ENCODE measurements around the gene ST3GAL5.

ST3GAL5 gene

DNA sequence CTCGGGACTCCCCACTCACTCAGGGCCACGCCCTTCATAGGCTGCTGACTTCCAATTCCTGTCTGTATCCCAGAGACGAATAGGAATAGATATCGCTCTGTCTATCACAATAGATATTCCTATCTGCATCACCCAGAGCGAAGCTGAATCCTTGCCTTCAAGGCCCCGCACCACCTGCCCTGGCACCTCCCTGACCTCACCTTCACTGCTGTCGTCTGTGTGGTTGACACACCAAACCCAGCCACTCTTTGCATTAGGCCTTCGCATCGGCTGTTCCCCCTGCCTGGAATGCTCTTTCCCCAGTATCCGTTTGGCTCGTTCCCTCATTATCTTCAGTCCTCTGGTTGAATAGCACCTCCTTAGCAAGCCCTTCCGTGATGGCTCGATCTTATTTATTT lies 91.5 kb downstream of the ST3GAL5 start:
- Histone ChIP-seq H3K9me3 (ENCODE audit: control insufficient read depth in 2 of 2, low read length in 2 of 2) (peaks cover 0 to 6% of the 10 kb centered on the region in 2 donors), H3K4me1 (ENCODE audit: control insufficient read depth in 2 of 2, insufficient read depth in 2 of 2, low read length in 2 of 2) (peaks cover 0 to 3% of the 10 kb centered on the region in 2 donors), H3K4me3 (ENCODE audit: low read length in 2 of 2) (no peak overlapping the region), H3K36me3 (ENCODE audit: control insufficient read depth in 2 of 2, insufficient read depth in 2 of 2, low read length in 2 of 2) (no peaks in the 10 kb centered on the region), H3K27me3 (ENCODE audit: control insufficient read depth in 2 of 2, insufficient read depth in 2 of 2, low read length in 2 of 2) (no peaks in the 10 kb centered on the region), H3K27ac (ENCODE audit: low read depth in 2 of 2, low read length in 2 of 2) (no peak overlapping the region), H3K9ac (ENCODE audit: low read depth in 1 of 2, low read length in 2 of 2) (no peak overlapping the region)

DNA sequence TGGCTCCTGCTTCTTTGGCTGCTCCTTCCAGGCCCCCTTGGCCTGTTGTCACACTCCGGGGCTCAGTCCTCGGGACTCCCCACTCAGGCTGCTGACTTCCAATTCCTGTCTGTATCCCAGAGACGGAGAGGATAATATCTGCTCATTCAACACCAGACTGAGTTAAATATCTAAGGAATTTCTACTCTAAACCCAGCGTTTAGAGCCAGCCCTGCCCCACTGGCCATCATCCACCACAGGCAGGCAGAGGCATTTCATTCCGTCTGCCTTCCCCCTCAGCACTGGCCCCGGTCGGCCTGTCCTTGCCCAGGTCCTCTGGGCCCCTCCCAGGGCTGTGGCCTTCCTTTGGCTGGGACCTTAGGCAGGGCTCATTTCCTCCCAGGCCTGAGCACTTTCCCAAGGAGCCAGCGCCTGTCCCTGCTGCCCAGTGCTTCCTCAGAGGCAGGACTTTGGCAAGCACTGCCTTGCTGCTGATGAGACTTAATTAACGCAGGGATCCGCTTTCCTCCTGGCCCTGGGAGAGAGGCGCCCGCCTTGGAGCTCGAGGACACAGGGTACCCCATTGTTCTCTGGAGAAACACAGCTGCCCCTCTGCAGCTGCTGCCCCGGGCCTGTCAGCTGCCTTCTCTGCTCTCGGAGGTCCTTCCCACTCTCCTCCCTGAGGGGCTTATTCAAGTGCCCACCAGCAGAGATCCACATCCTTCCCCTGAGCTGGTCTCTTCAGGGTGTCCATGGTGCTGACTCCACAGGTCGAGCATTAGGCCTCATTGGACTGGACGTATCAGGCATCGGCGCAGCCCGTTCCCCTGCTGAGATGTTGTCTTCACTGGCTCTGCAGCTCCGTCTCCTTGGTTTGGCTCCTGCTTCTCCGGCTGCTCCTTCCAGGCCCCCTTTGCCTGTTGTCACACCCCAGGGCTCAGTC lies 92.2 kb downstream of the ST3GAL5 start:
- H3K36me3 ChIP-seq (ENCODE audit: control insufficient read depth in 2 of 2, insufficient read depth in 2 of 2, low read length in 2 of 2) = no peaks in the 10 kb centered on the region
- peaks cover 0 to 4% of the 10 kb centered on the region in 2 donors for H3K9me3 ChIP-seq (ENCODE audit: control insufficient read depth in 2 of 2, low read length in 2 of 2)
- H3K4me1 ChIP-seq (ENCODE audit: control insufficient read depth in 2 of 2, insufficient read depth in 2 of 2, low read length in 2 of 2) = peaks cover 0 to 3% of the 10 kb centered on the region in 2 donors
- H3K27ac ChIP-seq (ENCODE audit: low read depth in 2 of 2, low read length in 2 of 2) = no peak overlapping the region
- no peak overlapping the region for H3K9ac ChIP-seq (ENCODE audit: low read depth in 1 of 2, low read length in 2 of 2)
- H3K27me3 ChIP-seq (ENCODE audit: control insufficient read depth in 2 of 2, insufficient read depth in 2 of 2, low read length in 2 of 2) = no peaks in the 10 kb centered on the region
- no peak overlapping the region for H3K4me3 ChIP-seq (ENCODE audit: low read length in 2 of 2)

DNA sequence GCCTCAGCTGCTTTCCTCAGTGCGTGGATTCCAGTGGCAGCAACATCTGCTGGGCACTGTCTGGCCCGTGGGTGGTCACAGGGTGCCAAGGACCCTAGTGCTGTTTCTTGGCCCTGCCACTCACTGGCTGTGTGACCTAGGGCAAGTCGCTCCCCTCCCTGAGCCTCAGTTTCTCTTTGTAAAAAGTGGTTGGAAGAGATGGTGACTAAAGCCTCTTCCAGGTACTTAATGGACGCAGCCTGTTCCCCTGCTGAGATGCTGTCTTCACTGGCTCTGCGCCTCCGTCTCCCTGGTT lies 92.8 kb downstream of the ST3GAL5 start:
- peaks cover 0 to 3% of the 10 kb centered on the region in 2 donors for H3K4me1 ChIP-seq (ENCODE audit: control insufficient read depth in 2 of 2, insufficient read depth in 2 of 2, low read length in 2 of 2)
- no peak overlapping the region for H3K9ac ChIP-seq (ENCODE audit: low read depth in 1 of 2, low read length in 2 of 2)
- H3K9me3 ChIP-seq (ENCODE audit: control insufficient read depth in 2 of 2, low read length in 2 of 2) = peaks cover 0 to 1% of the 10 kb centered on the region in 2 donors
- no peak overlapping the region for H3K4me3 ChIP-seq (ENCODE audit: low read length in 2 of 2)
- H3K27ac ChIP-seq (ENCODE audit: low read depth in 2 of 2, low read length in 2 of 2) = no peak overlapping the region
- no peaks in the 10 kb centered on the region for H3K36me3 ChIP-seq (ENCODE audit: control insufficient read depth in 2 of 2, insufficient read depth in 2 of 2, low read length in 2 of 2)
- H3K27me3 ChIP-seq (ENCODE audit: control insufficient read depth in 2 of 2, insufficient read depth in 2 of 2, low read length in 2 of 2) = no peaks in the 10 kb centered on the region

DNA sequence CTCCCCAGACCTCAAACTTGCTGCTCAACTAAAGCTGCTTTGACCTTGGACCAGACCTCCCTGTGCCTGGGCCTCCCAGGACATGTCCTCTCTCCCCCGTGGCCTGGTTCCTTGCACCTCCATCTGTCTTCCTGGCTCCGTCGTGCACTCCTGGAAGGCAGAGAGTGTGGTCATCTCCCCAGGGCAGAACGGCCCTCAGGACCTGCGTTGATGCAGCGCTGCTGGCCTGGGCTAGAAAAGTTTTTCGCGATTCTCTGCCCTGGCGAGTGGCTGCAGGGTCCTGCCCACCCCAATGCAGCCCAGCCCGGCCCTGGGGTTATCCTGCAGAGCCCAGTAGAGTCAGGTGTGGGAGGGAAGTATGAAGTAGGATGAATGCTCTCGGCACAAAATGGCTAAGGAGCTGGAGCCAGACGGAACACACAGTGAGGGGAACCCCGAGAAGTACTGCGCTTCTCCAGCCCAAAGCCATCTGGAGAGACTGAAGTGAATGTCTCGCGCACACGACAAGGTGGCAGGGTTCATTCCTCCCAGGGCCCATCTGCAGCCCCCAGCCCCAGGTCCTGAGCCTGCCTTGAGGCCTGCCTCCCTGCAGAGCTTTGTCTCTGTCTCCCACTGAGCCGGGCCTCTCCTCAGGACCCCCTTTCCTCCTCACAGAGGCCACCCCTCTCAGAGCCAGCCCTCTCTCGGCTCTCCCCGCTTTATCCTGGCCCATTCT lies 93.3 kb downstream of the ST3GAL5 start:
- Histone ChIP-seq H3K9me3 (ENCODE audit: control insufficient read depth in 2 of 2, low read length in 2 of 2) (no peaks in the 10 kb centered on the region), H3K4me1 (ENCODE audit: control insufficient read depth in 2 of 2, insufficient read depth in 2 of 2, low read length in 2 of 2) (peaks cover 0 to 3% of the 10 kb centered on the region in 2 donors), H3K27me3 (ENCODE audit: control insufficient read depth in 2 of 2, insufficient read depth in 2 of 2, low read length in 2 of 2) (no peaks in the 10 kb centered on the region), H3K4me3 (ENCODE audit: low read length in 2 of 2) (no peak overlapping the region), H3K27ac (ENCODE audit: low read depth in 2 of 2, low read length in 2 of 2) (no peak overlapping the region), H3K36me3 (ENCODE audit: control insufficient read depth in 2 of 2, insufficient read depth in 2 of 2, low read length in 2 of 2) (no peaks in the 10 kb centered on the region), H3K9ac (ENCODE audit: low read depth in 1 of 2, low read length in 2 of 2) (no peak overlapping the region)

DNA sequence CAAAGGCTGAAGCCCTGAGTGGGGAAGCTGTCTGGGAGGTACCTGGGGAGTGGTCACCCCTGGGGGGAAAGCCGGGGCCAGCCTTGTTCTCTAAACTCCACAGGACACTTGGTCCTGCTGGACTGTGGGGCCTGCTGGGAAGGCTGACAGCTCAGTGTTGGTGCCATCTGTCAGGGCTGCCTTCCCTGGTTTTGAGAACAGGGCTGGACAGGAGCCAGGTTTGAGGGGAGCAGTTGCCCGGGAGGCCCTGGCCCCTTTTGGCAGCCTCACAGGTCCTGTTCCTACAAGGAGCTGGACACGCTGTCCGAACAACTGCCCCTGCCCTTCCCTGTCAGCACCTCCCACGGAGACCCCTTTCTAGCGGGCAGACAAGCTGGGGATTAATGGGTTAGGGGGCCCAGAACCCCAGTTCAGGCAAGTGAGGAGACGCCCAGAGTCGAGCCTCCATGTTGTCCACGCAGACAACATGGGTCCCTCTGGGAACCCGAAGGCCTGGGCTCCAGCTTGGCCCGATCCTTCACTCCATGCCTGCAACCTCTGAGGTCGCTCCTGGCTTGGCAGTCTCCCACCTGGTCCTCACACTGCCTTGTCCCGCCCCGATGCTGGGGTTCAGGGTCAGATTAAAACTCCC lies 94.2 kb downstream of the ST3GAL5 start:
- no peaks in the 10 kb centered on the region for H3K9me3 ChIP-seq (ENCODE audit: control insufficient read depth in 2 of 2, low read length in 2 of 2)
- H3K36me3 ChIP-seq (ENCODE audit: control insufficient read depth in 2 of 2, insufficient read depth in 2 of 2, low read length in 2 of 2) = no peaks in the 10 kb centered on the region
- H3K27ac ChIP-seq (ENCODE audit: low read depth in 2 of 2, low read length in 2 of 2) = no peak overlapping the region
- no peaks in the 10 kb centered on the region for H3K27me3 ChIP-seq (ENCODE audit: control insufficient read depth in 2 of 2, insufficient read depth in 2 of 2, low read length in 2 of 2)
- H3K4me3 ChIP-seq (ENCODE audit: low read length in 2 of 2) = no peak overlapping the region
- no peak overlapping the region for H3K9ac ChIP-seq (ENCODE audit: low read depth in 1 of 2, low read length in 2 of 2)
- peaks cover 0 to 3% of the 10 kb centered on the region in 2 donors for H3K4me1 ChIP-seq (ENCODE audit: control insufficient read depth in 2 of 2, insufficient read depth in 2 of 2, low read length in 2 of 2)

DNA sequence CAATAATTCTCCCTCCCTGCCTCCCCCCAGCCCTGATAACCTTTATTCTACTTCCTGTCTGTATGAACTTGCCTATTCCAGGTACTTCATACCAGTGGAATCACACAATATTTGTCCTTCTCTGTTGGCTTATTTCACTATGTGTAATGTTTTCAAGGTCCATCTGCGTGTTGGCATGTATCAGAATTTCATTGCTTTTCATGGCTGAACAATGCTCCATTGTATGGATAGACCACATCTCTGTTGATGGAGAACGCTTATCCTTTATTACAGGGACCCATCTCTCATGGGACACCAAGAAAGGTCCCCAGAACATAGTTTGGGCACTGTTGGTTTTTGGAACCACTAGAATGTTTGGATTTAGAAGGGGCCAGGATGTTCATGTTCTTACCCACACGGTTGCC lies 94.8 kb downstream of the ST3GAL5 start:
- Histone ChIP-seq H3K4me1 (ENCODE audit: control insufficient read depth in 2 of 2, insufficient read depth in 2 of 2, low read length in 2 of 2) (peaks cover 0 to 3% of the 10 kb centered on the region in 2 donors), H3K4me3 (ENCODE audit: low read length in 2 of 2) (no peak overlapping the region), H3K27me3 (ENCODE audit: control insufficient read depth in 2 of 2, insufficient read depth in 2 of 2, low read length in 2 of 2) (no peaks in the 10 kb centered on the region), H3K36me3 (ENCODE audit: control insufficient read depth in 2 of 2, insufficient read depth in 2 of 2, low read length in 2 of 2) (no peaks in the 10 kb centered on the region), H3K9me3 (ENCODE audit: control insufficient read depth in 2 of 2, low read length in 2 of 2) (no peaks in the 10 kb centered on the region), H3K27ac (ENCODE audit: low read depth in 2 of 2, low read length in 2 of 2) (no peak overlapping the region), H3K9ac (ENCODE audit: low read depth in 1 of 2, low read length in 2 of 2) (no peak overlapping the region)

DNA sequence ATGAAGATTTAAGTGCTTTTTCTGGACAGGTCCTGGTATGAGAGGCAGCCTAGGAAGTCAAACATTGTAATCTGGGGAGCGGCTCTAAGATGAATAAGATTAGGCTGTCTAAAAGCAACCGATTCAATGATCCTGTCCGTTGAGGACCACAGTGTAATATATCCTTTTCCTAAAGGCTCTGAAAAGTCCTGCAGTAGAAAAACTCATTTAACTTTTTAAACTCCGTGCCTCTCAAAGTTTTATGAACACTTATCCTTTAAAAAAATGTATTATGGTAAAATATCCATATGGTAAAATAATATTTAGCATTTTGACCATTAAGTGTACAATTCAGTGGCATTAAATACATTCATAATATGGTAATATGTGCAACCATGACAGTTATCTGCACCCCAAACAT lies 95.2 kb downstream of the ST3GAL5 start:
- H3K4me1 ChIP-seq (ENCODE audit: control insufficient read depth in 2 of 2, insufficient read depth in 2 of 2, low read length in 2 of 2) = peaks cover 0 to 3% of the 10 kb centered on the region in 2 donors
- no peaks in the 10 kb centered on the region for H3K36me3 ChIP-seq (ENCODE audit: control insufficient read depth in 2 of 2, insufficient read depth in 2 of 2, low read length in 2 of 2)
- H3K27me3 ChIP-seq (ENCODE audit: control insufficient read depth in 2 of 2, insufficient read depth in 2 of 2, low read length in 2 of 2) = no peaks in the 10 kb centered on the region
- H3K9me3 ChIP-seq (ENCODE audit: control insufficient read depth in 2 of 2, low read length in 2 of 2) = no peaks in the 10 kb centered on the region
- no peak overlapping the region for H3K4me3 ChIP-seq (ENCODE audit: low read length in 2 of 2)
- H3K27ac ChIP-seq (ENCODE audit: low read depth in 2 of 2, low read length in 2 of 2) = no peak overlapping the region
- H3K9ac ChIP-seq (ENCODE audit: low read depth in 1 of 2, low read length in 2 of 2) = no peak overlapping the region

DNA sequence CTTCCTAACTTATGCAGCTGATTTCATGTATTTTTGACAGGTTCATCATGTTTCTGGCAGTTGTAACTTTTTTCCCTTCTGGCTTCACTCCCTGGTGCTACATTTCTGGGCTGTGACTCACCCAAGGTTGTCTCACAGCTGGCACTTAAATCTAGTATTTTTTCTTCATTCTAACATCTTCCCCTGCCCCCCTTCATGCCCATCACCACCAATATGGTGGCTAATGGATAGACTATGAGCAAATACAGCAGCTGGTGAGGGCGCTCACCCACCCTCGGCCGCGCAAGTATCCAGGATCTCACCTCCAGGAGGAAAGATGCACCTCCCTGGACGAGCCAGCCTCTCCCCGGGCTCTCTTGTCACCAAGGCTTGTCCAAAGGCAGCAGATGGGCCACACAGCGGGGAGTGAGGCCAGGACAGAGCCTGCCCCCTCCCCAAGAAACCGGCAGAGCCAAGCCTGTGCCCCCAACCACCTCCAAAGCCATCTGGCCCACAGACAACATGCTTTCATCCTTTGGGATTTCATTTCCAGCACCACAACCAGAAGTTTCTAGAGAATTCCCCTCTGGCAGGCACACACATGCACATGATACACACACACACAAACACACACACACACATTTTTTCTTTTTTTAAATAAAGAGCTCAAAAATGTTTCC lies 95.9 kb downstream of the ST3GAL5 start:
- Histone ChIP-seq H3K4me1 (ENCODE audit: control insufficient read depth in 2 of 2, insufficient read depth in 2 of 2, low read length in 2 of 2) (peaks cover 0 to 3% of the 10 kb centered on the region in 2 donors), H3K9me3 (ENCODE audit: control insufficient read depth in 2 of 2, low read length in 2 of 2) (no peaks in the 10 kb centered on the region), H3K4me3 (ENCODE audit: low read length in 2 of 2) (no peak overlapping the region), H3K9ac (ENCODE audit: low read depth in 1 of 2, low read length in 2 of 2) (no peak overlapping the region), H3K27me3 (ENCODE audit: control insufficient read depth in 2 of 2, insufficient read depth in 2 of 2, low read length in 2 of 2) (no peaks in the 10 kb centered on the region), H3K36me3 (ENCODE audit: control insufficient read depth in 2 of 2, insufficient read depth in 2 of 2, low read length in 2 of 2) (no peaks in the 10 kb centered on the region), H3K27ac (ENCODE audit: low read depth in 2 of 2, low read length in 2 of 2) (no peak overlapping the region)

DNA sequence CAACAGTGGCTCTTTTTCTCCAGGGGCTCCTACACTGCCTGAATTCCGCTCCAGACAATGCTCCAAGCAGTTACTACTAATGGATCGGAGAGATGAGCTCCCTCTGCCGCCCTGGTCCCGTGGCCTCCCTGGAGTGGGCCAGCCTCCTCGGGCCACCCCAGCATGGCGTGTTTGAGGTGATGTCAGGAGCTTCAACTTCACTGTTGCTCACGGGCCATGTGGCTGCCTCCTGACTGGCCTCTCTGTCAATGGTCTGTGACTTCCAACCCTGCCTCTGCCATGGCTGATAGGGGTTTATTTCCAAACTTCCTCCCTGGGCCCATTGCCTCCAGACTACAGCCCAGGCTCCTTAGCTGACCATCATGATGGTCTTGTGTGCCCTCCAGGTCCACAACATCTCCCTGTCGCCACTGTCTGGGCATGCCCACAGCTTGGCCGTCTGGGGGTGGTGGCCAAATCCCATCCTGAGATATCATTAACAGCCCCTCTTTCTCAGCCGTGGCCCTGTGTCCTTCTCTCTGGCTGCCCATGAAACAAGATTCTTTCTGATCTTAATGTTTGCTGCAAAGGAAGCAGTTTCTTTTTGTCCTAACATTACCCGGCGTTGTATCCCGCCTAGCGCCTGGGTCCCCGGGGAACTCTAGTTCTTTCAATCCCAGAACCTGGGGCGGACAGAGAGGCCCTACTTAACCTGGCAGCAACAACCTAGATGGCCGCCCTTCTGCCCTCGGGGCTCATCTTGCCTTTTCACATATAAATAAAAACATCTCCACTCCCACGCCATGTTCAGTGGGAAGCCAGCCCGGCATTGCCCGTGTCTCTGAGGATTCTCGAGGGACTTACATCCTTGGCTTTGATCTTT lies 96.9 kb downstream of the ST3GAL5 start:
- Histone ChIP-seq H3K36me3 (ENCODE audit: control insufficient read depth in 2 of 2, insufficient read depth in 2 of 2, low read length in 2 of 2) (no peaks in the 10 kb centered on the region), H3K4me1 (ENCODE audit: control insufficient read depth in 2 of 2, insufficient read depth in 2 of 2, low read length in 2 of 2) (peaks cover 0 to 3% of the 10 kb centered on the region in 2 donors), H3K4me3 (ENCODE audit: low read length in 2 of 2) (no peak overlapping the region), H3K9ac (ENCODE audit: low read depth in 1 of 2, low read length in 2 of 2) (no peak overlapping the region), H3K27ac (ENCODE audit: low read depth in 2 of 2, low read length in 2 of 2) (no peak overlapping the region), H3K9me3 (ENCODE audit: control insufficient read depth in 2 of 2, low read length in 2 of 2) (no peaks in the 10 kb centered on the region), H3K27me3 (ENCODE audit: control insufficient read depth in 2 of 2, insufficient read depth in 2 of 2, low read length in 2 of 2) (no peaks in the 10 kb centered on the region)

Measured in mucosa of rectum (tissue), 2 donors.